NCI-H2196 treated with DMSO at 0.1 percent for 48 hours (cell line): ENCODE measurements around the gene CALHM1.

ENCODE experiments used
- DNase-seq: peaks from one replicate; lab custom pipeline; 2025; ENCODE audit not compliant: unreplicated experiment; lab: John Stamatoyannopoulos, UW

The CALHM1 gene

DNA sequence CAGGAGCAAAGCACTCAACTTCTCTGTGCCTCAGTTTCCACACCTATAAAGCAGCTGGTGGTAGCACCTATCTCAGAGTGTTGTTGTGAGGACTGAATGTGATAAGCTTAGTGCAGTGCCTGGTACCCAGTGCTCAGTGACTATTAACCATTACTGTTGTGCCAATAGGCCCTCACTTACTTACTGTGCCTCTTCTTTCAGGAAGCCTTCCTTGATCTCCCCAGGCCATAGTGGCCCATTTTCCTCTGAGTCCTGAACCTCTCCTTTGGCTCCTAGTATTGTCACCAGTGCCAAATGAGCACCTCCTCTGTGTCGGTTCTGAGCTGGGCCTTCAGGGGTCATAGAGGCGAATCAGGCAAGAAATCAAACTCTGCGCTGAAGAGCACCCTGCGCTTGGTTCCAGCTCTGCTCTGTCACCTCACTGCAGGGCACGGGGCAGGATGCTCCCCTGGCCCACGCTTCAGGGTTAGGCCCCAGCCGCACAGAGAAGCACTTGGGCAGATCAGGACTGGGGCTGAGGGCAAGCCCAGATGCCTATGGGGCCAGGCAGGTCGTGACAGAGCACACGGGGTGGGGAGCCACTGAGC lies 2.5 kb downstream of the CALHM1 start:
- no peak for DNase-seq

DNA sequence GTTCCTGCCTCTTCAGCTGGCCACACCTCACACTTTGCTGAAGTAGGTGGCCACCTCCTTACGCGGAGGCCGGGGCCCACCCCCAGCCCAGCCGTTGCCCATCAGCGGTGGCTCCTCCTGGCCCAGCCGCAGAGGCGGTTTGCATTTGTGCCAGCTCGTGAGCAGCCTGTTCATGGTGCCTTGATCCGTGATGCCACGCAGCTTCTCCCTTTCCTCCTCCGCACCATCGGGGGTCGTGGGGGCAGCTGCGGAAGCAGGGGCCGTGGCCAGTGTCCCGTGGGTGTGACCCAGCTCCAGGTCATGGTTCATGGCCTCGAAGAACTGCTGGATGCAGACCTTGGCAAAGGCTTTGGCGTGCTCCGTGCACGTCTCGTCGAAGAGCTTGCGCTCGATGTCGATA lies 3.5 kb downstream of the CALHM1 start:
- DNase-seq, result no peak

DNA sequence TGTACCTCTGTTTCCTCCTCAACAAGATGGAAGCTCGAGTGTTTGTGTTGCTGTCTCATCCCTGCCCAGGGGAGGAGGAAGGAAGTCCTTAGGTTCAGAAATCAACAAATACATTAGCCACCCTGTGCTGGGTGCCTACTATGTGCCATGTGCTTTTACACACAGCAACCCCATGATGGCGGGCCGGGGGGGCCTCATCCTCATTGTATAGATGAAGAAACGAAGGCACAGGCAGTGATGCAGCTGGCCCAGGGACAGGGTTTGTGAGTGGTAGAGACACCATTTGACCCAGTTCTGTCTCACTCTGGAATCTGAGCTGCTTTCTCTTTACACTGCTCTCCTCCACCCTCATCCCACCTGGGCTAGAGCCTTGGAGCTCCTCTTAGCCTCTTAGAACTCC lies 4.7 kb downstream of the CALHM1 start:
- no peak for DNase-seq

DNA sequence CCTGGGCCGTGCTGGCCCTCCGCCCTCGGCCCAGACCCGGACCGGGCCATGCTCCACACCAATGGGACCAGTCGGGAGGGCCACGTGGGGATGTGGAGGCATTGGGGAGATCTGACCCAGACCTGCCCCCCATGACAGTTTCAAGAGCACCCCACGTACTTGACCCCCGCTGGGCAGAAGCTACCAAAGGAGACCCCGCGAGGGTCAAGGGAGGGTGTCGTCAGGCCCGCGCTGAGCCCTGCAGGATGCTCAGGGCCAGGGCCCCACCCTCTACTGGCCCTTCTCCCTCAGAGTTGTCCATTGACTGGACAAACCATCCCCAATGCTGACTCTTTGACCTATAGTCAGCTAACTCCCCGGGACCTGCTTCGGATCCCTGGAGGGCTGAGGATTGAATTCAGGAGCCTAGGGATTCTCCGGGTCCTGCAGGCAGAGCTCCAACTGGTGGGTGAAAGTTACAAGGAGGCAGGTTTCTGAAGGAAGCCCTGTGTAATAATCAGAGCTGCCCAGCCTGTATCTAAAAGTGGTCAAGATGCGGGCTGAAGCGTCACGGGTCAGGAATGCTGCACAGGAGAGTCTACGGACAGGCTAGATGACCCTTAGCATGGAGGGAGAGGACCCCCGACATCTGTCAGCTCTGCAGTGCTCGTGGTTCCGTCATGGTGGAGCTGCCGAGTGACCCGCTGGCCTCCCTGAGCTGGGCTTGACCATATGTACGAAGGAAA lies 6.0 kb downstream of the CALHM1 start:
- no peak for DNase-seq

DNA sequence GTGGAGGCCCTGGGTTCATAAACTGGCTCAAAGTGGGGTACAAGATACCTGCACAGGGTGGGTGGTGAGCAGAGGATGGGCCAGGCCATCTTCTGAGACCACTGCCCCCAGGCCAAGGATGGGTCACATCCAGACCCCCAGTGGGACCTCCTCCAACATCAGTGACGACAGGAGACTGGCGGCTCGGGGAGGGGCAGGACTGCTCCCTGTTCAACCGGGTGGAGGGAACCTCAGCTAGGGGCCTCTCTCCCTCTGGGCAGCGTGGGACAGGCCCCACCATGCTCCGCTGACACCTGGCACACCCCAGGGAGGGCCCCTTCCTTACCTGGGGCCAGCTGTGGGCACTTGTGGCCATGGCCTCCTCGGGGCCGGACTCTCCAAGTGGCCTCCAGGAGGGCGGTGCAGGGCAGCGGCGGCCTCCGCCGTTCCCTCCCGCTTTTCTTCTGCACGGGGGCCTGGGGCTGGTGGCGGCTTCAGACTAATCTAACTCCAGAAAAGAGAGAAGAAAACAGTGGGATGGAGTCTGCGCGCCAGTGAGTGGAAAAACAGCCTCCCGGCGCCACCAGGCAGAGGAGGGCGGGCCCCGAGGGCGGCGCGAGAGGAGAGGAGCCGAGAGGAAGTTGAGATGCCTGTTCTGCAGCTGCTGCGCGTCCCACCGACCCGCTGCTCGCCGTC lies 6.7 kb downstream of the CALHM1 start, which contains the start of gene CALHM2:
TSS of gene CALHM2 (minus strand) at position 540 of the 675 bp plus-strand sequence. CDS start 2,429 bp downstream, outside the sequence.
- no peak for DNase-seq

DNA sequence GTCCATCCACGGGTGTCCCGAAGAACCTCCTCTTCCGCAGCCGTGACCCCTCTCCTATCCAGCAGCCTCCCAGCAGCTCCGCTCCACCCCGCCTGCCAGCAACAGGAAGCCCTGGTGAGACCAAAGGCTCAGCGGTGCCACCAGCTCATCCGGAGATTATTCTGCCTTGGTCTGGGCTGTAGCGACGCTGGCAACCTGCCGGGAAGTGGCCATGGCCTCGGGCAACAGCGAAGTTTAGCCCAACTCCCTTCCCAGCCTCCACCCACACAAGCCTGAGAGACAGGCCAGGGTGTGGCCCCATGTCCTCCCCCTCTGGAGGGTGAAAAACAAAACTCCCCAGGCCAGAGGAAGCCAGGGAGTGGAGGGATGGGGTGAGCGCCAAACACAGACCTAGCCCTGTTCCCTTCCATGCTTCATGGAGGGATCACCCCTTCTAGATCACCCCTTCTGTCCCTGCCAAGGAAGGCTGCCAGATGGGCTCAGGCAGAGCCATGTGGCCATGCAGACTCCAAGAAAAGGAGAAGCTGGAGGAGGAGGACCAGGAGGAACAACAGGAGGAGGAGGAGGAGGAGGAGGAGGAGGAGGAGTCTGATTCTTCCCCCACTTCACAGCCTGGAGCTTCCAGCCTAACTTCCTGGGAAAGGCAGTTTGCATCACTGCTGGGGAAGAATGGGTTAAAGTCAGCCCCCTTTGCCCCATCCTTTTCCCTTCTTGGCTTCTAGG lies 7.4 kb downstream of the CALHM1 start:
- no peak for DNase-seq

DNA sequence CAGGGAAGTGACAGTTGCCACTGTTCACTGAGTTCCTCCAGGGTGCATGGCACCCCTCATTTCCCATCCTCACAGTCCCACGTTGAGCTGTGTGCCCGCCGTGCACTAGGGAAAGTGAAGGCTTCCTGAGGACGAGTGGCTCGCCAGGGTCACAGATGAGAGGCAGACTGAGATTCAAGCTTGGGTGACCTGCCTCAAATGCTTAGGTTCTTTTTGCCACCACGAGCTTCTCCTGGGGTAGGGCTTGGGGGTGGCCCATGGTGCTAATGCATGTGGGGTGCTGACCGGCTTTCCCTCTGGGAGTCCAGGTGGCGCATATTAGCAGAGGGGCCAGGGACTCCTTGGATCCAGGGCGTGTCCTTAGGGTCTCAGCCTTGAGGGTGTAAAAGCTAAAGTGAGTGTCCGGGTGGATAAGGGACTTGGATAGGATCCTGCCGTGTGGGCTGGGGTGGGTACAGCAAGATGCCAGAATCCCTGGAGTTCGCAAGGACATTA lies 8.5 kb downstream of the CALHM1 start:
- no peak for DNase-seq

DNA sequence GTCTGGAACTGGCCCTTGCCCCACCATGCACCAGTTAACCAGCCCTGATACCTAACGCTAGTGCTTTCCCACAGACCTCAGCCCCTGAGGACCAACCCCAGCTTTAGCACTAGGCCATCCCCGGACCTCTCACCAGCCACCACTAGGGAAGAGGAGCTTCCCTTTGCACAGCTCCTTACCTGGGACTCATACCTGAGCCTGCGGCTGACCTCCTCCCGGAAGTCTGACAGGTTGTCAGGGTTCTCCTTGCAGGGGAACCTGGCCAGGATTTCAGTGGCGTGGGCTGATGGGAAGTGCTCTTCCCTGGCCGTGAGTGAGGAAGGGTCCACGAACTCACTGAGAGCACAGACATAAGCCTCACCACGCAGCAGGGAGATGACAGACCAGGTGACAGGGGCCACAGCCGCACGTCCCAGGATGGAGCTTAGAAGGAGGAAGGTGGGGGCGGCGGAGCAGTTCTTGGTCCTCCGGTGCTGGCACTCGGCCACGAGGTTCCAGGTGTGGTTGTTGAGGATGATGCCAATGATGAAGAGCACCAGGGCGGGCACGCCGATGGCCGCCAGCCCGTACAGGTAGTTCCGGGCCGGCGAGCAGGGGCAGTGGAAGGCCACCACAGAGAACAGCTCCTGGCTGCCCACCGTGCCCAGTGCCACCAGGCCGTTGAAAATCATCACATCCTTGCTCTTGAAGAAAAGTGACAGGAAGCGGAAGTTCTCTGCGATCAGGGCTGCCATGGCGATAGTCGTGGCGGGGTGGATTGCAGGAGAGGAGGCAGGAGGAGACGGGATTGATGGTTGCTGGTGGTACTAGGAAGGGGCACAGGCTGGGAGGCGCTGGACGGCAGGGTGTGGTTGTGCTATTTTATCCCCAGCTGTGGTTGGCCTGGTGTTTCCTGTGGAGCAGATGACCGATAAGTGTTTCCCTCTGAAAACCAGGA lies 9.2 kb downstream of the CALHM1 start:
- DNase-seq, result no peak

DNA sequence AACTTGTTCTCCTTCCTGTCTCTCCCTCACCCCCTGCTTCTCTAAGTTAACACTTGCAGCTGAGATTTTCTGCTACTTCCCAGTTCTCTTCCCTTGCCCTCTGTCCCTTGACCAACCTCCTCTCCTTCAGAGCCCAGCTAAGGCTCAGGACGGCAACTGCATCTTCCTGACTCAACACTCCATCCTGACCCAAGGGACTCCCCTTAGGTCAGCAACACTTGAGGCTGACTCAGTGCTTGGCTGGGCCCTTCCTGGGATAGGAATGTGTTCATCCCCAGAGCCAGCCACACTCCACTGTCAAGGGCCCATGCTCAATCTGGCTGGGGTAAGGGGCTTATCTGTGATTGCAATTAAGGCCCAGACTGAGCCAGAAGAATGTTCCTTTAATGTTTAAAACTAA lies 10.0 kb downstream of the CALHM1 start:
- DNase-seq, result no peak

DNA sequence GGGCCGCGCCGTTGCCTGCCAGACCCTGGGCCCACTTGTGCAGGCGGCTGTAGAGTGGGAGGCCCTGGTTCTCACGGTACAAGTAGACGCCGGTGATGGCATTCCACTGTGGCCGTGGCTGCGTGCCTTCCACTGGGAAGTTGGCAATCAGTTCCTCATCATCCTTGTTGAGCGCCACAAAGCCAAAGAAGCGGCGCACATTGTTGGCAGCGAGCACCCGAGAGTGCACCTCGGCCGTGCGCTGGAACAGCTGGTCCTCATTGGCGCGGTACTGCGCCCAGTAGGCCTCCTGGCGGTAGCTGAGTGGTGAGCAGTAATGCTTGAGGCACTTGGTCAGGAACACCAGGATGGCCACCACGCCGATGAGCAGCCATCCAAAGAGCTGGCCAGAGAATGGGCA lies 11.5 kb downstream of the CALHM1 start:
- no peak for DNase-seq

DNA sequence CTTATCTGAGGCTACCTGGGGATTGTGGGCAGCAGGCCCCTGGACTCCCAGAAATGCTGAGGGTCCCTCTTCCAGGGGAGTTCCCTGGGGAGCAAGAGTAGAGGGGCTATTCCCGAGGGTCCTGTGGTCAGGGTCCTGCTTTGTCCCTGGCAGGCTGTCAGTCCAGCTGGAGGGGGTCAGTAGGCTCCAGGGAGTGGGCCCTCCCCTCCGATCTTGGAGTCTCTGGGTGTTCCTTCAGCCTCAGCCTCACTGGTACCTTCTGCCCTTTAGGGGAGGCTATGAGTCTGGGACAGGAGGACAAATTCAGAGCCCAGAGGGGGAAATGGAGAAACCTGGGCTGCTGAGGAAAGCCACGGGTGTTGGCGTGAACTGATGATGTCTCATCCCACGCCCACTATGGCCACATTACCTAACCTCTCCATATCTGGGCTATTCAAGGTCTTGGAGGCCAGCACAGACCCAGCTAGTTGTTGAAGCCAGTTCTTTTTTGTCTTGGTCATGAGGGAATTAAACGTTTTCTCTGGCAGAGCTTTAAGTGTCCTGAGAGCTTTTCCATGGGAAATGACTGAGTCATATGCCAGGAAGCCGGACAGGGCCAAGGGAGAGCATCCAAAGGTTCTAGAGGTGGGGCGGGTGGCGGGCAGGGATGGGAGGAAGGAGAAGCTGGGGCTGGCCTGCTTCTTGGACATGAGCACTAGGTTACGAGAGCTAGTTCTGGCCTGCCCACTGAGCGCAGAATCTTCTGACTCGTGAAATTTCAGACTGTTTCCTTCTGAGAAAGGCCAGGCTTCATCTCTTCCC lies 12.7 kb downstream of the CALHM1 start:
- DNase-seq, result no peak

DNA sequence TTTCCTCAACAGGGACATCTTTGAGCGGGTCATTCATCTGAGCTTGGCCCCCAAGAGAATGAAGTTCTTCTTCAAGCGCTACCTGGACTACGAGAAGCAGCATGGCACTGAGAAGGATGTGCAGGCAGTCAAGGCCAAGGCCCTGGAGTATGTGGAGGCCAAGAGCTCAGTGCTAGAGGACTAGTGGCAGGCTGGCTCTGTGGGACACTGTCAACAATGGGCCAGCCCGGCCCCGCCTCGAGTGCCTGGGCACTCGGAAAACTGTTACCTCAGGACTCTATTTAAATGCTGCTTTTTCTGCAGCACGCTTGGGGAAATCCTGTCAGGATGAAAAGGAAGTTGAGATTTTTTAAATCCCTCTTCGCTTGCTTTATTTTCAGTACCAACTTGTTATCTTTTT lies 13.3 kb downstream of the CALHM1 start:
- DNase-seq, result no peak

DNA sequence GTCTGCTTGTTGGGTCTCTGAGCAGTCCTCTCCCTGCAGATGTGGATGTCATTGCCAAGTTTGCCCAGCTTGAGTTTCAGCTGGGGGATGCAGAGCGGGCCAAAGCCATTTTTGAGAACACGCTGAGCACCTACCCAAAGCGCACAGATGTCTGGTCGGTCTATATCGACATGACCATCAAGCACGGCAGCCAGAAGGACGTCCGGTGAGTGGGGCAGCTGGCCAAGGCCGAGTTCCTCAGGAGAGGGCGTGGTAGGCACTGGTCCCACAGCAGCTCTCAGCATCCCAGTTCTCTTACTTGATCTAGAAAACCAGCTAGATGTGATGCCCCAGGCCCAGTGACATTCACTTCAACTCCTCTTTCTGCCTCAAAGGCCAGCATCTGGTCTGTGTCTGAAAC lies 14.2 kb downstream of the CALHM1 start:
- DNase-seq, result no peak

DNA sequence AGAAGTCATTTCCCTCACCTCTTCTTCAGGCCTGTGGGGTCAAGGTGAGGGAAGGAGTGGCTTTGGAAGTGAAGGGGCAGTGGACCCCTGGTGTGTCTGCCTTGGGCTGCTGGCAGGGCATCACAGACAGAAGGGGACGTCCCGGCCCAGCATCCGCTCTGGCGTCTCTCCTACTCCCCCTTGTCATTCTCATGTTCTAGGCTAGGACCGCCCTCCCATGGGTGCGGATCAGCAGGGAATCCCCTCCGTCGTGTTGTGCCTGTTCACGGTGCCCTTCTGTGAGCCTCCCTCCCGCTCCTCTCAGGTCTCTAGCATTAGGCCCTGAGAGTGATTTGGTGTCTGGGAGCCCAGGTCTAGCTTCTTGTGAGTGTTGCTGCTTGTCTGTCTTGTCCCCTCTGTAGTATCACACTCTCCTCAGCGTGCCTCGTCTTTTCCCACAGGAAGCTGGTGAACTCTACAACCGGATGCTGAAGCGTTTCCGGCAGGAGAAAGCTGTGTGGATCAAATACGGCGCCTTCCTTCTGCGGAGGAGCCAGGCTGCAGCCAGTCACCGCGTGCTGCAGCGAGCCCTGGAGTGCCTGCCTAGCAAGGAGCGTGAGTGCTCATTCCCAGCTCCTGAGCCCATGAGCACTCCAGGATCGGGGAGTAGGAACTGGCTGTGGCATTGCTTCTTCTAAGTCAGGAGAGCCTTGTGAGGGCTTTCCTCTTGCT lies 15.1 kb downstream of the CALHM1 start:
- no peak for DNase-seq

DNA sequence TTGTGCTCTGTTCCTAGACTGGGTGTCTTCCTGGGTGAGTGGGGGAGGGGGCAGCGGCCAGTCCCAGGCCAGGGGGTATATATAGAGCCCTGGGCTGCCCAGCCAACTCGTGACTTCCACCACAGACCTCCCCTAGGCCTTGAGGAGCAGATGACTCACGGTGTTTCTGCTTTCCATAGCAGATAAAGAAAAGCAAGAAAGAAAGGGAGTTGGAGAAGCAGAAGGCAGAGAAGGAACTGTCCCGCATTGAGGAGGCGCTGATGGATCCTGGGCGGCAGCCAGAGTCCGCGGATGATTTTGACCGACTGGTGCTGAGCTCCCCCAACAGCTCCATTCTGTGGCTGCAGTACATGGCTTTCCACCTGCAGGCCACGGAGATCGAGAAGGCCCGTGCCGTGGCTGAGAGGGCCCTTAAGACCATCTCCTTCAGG lies 16.7 kb downstream of the CALHM1 start:
- no peak for DNase-seq

DNA sequence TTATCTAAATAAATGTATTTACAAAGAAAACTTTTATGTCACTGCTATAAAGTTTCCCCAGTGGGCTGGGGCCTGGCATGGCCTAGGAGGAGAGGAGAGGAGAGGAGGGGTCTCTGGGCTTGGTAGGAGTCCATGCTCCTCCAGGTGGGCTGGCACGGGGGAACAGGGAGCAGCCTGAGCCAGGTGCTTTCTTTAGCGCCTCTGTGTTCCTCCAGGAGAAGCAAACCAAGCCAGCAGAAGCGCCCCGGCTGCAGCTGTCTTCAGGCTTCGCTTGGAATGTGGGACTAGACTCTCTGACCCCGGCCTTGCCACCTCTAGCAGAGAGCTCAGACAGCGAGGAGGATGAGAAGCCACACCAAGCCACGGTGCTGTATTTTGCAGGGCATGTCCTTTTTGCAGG lies 17.1 kb downstream of the CALHM1 start:
- no peak for DNase-seq

DNA sequence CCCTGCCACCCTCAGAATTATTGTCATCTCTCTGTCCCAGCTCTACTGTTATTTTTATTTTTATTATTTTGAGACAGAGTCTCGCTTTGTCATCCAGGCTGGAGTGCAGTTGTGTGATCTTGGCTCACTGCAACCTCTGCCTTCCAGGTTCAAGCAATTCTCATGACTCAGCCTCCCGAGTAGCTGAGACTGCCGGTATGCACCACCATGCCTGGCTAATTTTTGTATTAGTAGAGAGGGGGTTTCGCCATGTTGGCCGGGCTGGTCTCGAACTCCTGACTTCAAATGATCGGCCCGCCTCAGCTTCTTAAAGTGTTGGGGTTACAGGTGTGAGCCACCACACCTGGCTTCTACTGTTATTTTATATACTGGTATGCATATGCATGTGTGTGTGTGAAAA lies 17.5 kb downstream of the CALHM1 start:
- DNase-seq, result no peak

DNA sequence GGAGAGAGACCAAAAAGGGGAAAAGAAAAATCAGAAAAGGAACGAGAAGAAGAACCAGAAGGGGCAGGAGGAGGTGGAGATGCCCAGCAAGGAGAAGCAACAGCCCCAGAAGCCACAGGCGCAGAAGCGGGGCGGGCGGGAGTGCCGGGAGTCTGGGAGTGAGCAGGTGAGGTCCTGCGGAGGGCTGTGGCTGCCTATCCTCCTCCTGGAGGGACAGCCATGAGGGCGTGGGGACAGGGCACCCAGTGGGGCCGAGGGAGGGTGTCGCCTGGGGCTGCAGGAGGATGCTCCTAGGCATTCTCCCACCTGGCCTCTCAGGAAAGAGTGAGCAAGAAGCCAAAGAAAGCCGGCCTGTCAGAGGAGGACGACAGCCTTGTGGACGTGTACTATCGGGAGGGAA lies 18.3 kb downstream of the CALHM1 start:
- no peak for DNase-seq

DNA sequence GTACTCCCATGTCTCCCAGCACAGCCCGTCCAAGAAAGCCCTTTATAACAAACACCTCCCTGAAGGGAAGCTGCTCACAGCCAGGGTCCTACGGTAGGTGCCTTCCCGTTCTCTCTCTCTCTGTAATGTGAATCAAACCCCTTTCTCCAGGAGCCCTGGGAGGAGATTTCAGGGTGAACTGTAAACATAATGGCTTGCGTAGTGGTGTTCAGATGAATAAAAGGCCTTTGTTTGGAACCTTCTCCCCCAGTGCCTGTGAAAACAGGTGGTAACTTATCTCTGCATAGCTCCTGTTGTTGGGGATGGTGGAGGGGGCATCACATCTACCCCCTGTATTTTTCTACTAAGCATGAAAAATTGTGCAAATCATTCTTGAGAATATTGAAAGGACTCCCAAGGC lies 18.9 kb downstream of the CALHM1 start:
- DNase-seq, result no peak
